ENCODE results near the gene HOXD9.

Gene HOXD9

GRCh38 chr2:176122683-176123410, at the start of gene HOXD9:
TSS of gene HOXD9 (plus strand) at chr2:176122719. CDS start at chr2:176122769, 50 bp downstream.
- no peak for DNase-seq (ENCODE audit: low spot score)

- no peak for DNase-seq (ENCODE audit: low spot score)
These were observed 49.3 kb upstream of the HOXD9 start for GRCh38 chr2:176072951-176073904.

GRCh38 chr2:176074919-176075425, 47.5 kb upstream of the HOXD9 start:
- no peak for DNase-seq (ENCODE audit: low spot score)

DNA sequence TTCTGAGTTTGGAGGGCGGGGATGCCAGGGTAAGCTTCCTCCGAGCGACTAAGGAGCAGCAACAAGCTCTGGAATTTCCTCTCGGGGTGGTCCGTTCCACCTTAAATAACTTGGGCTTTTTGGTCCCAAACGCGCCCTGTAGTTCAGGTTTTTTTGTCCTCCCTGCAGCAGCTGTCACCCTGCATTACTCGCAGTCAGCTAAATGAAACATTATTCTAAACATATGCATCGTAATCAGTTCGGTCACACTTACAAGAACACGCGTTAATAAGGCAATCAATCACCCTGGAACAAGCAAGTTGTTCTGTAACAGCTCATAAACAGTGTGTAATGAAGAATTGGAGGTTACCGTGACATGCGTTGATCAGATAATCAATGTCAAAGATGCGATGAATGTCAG, 47.0 kb upstream of the HOXD9 start:
- DNase-seq (ENCODE audit: low spot score), result no peak

- DNase-seq (ENCODE audit: low spot score), result no peak
These were observed 46.5 kb upstream of the HOXD9 start for GRCh38 chr2:176076063-176076462.

DNA sequence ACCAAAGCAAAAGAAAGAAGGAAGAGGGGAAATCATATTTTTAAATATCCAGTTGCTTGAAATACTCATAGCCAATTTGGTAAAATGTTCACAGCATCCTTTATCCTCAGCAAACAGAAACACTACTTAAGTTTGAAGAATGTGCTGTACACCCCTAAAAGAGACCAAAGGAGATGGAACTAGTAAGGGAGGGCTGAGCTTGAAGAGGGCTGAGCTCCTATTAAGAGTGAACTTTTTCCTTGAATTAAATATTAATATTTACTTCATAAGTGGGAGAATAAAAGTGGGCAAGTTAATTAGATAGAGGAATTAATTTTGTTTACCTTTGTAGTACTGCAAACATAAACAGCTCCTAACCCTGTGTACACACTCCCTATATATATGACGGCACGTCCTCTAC, 45.7 kb upstream of the HOXD9 start:
- no peak for DNase-seq (ENCODE audit: low spot score)

DNA sequence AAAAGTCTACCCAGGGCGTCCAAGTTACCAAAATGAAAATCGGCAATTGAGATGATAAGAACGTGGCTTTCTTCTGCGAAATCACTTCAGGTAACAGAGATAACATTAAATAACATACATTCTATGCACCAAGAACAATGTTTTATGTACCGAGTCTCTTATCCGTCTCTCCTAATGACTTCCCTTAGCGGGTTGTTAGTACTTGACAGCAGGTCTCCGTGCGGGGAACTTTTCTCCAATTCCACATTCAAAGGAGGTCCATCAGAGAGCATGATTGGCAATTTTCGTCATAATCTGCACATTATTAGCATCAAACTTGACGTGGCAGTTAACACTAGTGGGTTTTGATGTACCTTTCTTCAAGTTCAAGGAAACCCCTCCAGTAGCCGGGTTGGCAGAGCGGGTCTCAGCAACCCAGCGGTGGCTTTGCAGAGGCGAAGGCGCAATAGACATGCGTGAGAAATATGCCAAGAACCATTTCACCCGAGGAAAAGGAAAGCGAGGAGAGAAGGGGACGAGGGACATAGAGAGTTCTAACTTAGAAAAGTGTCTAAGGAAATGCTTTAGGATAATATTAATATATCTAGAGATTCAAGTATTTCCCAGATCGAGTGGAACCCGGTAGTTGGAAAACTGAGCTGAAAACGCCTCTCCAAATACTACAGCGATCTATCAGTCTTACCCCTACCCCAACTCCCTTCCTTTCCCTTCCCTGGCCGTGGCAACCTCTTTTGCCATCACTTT, 43.8 kb upstream of the HOXD9 start:
- DNase-seq (ENCODE audit: low spot score), result no peak

DNA sequence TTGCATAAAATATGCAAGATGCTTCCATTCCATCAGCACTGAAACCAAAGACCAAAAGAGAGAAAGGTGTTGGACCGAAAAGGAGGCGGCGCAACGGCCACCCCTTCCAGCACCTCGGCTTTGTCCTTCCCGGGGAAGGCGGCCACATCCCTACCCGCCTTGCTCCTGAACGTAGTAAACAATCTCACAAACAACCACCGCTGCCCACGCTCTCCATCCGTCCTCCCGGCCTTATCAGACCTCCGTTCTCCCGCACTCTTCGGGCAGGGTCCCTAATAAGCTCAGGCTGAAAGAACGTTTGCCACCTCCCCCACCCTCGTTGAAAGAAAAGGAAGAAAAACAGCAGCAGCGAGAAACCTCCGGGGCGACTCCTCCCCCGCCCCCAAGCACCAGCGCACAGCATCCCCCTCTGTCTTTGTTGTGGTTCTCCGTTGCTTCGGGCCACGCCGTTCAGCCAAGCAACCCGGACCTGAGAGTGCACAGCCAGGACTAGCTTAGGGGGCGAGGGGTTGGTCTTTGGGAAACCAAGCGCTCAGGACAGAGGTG, 43.2 kb upstream of the HOXD9 start:
- DNase-seq (ENCODE audit: low spot score), result no peak

GRCh38 chr2:176079831-176080539, 42.5 kb upstream of the HOXD9 start:
- DNase-seq (ENCODE audit: low spot score), result peak; percentile 86

- DNase-seq (ENCODE audit: low spot score), result no peak
These were observed 41.8 kb upstream of the HOXD9 start for GRCh38 chr2:176080540-176081375.

GRCh38 chr2:176081376-176081836, 41.1 kb upstream of the HOXD9 start:
- no peak for DNase-seq (ENCODE audit: low spot score)

- no peak for DNase-seq (ENCODE audit: low spot score)
These were observed 40.5 kb upstream of the HOXD9 start for GRCh38 chr2:176081837-176082524.

GRCh38 chr2:176082525-176082823, 40.0 kb upstream of the HOXD9 start:
- no peak for DNase-seq (ENCODE audit: low spot score)

GRCh38 chr2:176082824-176083751, 39.4 kb upstream of the HOXD9 start:
- no peak for DNase-seq (ENCODE audit: low spot score)

GRCh38 chr2:176083796-176084261, 38.7 kb upstream of the HOXD9 start, which contains the start of gene EVX2:
TSS of gene EVX2 (minus strand) at chr2:176083962. CDS start at chr2:176083776, 186 bp downstream.
- no peak for DNase-seq (ENCODE audit: low spot score)

DNA sequence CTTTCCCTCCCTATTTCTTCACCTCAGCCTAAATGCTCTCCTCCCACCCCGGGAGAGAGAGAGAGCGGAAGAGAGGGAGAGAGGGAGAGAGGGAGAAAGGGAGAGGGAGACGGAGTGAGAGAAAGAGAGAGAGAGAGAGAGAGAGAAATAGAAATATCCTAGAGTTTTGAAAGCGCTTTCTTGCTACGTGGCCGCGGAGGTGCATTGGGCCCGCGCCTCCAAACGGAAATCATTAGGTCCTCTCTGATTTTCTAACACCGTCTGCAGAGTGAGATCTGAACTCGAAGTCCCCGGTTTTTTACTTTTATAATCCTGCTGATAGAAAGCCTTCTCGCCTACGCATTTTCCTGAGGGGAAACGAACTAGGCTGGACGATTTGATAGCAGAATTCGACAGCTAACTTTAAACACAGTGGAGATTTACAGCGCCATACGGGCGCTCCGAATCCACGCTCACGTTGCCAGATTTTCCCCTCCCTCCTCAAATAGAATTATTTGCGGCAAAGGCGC, 37.9 kb upstream of the HOXD9 start:
- no peak for DNase-seq (ENCODE audit: low spot score)

GRCh38 chr2:176085120-176085788, 37.3 kb upstream of the HOXD9 start:
- no peak for DNase-seq (ENCODE audit: low spot score)
